Panc1 (cell line): ENCODE results near the gene UMAD1.

Source experiments
- TF ChIP-seq, protein P1 (sequence below), 2 experiments: IDR thresholded peaks; 2 replicates each; pipeline ENCODE4 v1.6.1; 2011 to 2012; ENCODE audit warnings: low read depth in 2 of 2, control low read depth in 1 of 2, low read length in 1 of 2, mild to moderate bottlenecking in 1 of 2, moderate library complexity in 1 of 2; ENCODE audit not compliant: insufficient read depth in 1 of 2
- TF ChIP-seq, protein P2 (sequence below): fragments of 450-650 bp; IDR thresholded peaks from 2 replicates; pipeline ENCODE4 v1.5.1; 2017; ENCODE audit warnings: mild to moderate bottlenecking

DNA sequence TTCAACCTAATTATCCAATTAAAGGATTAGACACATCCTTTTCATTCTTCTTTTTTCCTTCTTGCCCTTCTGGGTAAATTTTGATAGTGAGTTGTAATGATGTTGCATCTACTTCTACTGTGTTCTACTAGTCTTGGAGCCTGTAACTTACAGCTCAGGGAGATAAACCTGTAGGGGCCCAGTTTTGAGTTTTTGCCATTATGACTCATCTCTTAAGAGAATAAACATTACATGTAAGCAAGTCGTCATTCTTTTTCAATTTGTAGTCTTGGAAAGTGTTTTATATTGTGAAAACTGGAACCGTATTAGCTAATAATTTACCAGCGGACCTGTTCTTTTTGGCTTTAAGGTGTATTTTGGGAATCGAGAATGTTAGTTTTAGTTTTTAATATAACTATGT lies 167.6 kb downstream of the UMAD1 start:
- TF ChIP-seq, protein P1, sequence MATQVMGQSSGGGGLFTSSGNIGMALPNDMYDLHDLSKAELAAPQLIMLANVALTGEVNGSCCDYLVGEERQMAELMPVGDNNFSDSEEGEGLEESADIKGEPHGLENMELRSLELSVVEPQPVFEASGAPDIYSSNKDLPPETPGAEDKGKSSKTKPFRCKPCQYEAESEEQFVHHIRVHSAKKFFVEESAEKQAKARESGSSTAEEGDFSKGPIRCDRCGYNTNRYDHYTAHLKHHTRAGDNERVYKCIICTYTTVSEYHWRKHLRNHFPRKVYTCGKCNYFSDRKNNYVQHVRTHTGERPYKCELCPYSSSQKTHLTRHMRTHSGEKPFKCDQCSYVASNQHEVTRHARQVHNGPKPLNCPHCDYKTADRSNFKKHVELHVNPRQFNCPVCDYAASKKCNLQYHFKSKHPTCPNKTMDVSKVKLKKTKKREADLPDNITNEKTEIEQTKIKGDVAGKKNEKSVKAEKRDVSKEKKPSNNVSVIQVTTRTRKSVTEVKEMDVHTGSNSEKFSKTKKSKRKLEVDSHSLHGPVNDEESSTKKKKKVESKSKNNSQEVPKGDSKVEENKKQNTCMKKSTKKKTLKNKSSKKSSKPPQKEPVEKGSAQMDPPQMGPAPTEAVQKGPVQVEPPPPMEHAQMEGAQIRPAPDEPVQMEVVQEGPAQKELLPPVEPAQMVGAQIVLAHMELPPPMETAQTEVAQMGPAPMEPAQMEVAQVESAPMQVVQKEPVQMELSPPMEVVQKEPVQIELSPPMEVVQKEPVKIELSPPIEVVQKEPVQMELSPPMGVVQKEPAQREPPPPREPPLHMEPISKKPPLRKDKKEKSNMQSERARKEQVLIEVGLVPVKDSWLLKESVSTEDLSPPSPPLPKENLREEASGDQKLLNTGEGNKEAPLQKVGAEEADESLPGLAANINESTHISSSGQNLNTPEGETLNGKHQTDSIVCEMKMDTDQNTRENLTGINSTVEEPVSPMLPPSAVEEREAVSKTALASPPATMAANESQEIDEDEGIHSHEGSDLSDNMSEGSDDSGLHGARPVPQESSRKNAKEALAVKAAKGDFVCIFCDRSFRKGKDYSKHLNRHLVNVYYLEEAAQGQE (IDR thresholded peaks at IDR 0.05; ENCODE audit: insufficient read depth in 1 of 2, low read depth in 2 of 2, low read length in 1 of 2), result no peak
- TF ChIP-seq, protein P2, sequence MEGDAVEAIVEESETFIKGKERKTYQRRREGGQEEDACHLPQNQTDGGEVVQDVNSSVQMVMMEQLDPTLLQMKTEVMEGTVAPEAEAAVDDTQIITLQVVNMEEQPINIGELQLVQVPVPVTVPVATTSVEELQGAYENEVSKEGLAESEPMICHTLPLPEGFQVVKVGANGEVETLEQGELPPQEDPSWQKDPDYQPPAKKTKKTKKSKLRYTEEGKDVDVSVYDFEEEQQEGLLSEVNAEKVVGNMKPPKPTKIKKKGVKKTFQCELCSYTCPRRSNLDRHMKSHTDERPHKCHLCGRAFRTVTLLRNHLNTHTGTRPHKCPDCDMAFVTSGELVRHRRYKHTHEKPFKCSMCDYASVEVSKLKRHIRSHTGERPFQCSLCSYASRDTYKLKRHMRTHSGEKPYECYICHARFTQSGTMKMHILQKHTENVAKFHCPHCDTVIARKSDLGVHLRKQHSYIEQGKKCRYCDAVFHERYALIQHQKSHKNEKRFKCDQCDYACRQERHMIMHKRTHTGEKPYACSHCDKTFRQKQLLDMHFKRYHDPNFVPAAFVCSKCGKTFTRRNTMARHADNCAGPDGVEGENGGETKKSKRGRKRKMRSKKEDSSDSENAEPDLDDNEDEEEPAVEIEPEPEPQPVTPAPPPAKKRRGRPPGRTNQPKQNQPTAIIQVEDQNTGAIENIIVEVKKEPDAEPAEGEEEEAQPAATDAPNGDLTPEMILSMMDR, result no peak
